ENCODE measurements around the gene LRRC8B.
"Not testable (repeated sequence)": the region's sequence is repeated elsewhere in the genome, so short reads cannot be mapped to it uniquely, and the experiment has no call there.

LRRC8B gene

DNA sequence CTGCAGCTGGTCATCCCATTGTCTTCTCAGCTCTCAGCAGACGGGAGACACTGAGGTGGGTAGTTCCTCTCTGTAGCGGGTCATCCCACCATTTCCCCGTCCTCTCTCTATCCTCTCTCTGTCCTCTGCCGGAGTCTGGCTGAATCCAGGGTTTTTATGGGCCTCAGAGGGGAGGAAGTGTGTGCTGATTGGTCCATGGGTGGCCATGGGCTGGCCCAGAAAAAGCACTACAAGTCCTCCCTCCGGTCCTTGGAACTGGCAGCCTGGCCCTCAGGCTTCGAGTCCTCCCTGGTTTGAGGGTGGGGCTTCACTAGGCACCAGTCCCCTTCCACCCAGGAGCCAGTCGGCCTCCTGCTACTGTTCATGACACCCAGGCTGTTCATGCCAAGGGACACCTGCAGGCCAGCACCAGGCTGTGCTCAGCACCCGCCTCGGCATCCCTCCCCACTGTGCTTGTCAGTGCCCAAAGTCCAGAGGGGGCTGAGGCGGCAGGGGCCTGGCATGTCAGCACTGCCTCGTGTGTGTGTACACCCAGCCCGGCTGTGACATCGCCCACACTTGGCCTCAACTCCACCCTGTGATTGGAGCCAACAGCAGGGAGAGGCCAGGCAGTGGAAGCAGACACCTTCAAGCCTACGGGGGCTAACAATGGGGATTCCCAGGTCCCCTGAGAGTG is 85.3 kb downstream of the LRRC8B start:
- DNase-seq = no peak

DNA sequence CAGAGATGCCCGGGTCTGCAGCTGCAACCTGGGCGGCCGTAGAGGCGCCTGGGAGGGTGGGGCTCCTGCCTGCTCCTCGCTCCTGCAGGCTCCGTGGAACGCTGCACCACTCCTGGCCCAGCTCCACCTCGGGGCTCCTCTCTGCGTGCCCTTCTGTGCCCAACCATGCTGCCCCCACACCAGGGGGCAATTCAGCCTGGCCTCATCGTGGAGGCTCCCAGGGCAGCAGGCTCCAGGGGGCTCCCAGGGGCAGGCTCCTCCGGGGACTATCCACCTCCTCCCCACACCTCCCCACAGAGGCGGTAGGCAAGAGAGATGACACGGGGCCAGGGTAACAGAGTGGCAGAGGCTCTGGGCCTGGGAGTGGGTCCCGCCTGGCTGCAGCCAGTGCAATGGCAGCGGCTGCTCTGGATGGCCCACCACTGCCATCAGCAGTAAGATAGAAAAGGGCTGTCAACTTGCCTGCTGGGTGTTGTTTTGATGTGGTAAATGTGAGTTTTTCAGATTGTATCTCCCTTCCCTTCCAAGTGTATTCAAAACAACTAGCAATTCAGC is 85.9 kb downstream of the LRRC8B start:
- DNase-seq = no peak

- DNase-seq = no peak
Measured at GRCh38 chr1:89611721-89612120, 87.1 kb downstream of the LRRC8B start.

- no peak for DNase-seq
Measured at GRCh38 chr1:89613928-89614327, 89.3 kb downstream of the LRRC8B start.

GRCh38 chr1:89615676-89616598 is 91.3 kb downstream of the LRRC8B start:
- DNase-seq = no peak

DNA sequence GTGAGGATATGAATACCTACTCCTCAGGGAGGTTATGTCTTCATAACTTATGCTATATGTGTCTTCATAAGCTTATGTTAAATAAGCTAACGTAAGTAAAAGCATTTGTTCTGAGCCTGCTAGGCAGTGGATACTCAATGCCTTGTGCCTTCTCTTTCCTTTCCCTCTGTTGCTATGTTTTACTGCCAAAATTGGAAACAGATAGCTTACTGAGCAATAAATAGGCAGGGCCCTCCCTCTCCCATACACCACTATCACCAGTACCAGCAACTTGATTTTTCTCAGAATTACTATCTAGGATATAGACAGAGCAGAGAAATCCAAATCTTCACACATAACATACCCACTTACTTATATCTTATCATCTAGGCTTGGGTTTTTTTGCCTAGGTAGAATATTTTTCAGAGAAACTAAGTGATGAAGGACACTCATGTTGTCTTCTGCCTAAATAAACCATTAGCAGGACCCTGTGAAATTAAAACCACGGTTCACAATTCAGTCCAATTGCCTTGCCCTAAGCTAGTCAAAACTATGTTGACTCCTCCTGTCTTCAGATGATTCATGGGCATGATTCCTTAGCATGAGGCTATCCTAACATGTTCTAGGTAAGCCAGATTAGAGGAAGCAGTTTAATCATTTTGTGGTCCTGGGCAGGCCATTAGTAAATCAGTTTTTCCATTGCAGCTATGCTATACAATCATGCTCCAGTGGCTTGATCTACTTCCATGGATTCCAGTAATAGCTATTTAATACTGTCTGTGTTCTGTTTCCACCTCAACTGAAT is 92.4 kb downstream of the LRRC8B start:
- DNase-seq = no peak

DNA sequence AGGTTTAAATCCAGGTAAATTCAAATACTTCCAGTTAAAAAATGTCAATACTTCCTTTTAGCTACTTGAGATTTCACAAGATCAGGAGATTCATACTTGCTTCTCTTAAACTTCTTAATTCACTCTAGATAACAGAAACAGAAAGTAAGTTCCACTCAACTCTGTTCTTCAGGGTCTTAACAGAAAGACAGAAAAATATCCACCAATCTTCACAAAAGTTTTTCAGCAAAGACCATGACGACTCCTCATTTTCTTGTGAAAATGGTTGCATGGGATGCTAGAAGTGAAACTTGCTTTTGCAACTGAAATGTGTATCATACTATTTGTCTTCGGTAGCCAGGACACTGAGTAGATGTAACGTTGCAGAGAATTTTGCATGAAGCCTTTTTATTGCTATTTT is 96.0 kb downstream of the LRRC8B start:
- no peak for DNase-seq

DNA sequence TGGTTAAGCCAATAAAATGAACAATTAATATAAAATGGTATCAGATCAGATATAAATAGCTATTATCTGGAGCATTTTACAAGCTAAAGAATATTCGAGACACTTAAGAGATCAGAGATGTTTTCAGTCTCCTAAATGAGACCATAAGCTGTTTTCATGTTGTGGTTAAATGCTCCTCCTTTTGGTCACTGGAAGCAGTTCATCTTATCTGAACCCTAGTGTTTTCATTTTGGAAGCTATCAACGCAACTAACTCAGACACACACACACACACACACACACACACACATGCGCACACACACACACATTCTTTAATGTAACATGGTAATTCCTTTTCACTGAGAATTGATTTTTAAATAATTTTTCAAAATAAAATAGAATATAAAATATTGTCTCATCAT is 98.3 kb downstream of the LRRC8B start:
- DNase-seq = no peak

DNA sequence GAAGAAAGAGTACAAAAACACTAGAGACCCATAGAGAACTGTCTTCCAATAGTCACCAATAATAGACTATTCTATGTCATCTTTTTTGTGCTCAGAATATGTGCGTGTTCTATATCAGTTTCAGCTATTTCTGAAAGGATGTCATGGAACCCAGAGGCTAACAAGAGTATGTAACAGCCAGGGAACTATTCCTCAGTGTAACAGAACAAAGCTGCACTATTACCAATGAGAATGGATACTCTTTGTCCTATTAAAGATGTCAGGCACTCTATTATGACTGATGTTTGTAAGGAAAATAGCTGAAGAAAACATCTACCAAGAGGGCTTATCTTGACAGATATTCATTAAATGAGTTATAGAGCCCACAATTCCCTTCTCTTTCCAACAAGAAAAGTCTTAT is 99.7 kb downstream of the LRRC8B start:
- no peak for DNase-seq

DNA sequence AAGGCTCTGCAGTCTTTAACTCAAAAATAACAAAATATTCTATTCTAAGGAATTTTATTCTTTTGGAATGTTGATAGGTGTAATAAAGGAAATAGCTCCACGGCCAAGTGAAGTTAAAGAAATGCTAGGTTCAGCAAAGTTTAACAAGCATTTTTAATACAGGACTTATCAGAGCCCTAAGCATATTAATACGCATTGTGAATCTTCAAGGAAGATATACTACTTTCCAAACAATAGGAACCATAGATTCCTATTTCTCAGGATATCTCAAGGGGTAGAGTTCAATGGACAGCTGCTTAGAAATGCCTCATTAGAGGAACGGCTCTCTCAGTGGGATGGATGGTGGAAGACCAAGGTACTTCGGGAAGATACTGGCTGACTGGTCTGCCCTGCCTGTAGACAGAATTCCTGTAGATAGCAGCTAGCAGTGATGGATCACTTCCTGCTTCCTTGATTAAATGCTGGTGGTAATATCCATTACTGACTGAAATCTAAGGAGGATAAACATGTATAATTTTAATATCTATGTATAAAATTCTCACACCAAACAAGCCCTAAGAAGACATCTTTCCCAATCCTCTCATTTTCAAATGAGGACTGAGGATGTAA is 100.2 kb downstream of the LRRC8B start:
- DNase-seq = no peak

GRCh38 chr1:89627596-89627962 is 103.0 kb downstream of the LRRC8B start:
- DNase-seq = no peak

DNA sequence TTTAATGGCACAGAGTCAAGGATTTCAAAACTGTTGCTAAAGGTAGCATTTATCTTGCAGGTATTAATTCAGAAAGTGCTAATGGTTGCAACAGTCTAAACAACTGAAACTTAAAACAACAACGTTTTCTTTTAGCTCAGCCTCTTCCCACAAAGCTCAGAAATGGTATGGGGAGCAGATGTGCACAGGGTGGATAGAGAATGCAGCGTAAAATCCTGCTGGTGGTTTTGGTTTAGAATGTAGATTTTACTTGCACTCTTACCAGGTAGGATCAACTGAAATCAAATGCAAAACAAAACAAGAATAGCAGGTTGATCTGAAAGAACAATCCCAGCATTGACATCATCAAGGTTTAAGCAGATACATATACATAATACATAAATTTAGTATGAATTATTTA is 104.5 kb downstream of the LRRC8B start:
- no peak for DNase-seq

DNA sequence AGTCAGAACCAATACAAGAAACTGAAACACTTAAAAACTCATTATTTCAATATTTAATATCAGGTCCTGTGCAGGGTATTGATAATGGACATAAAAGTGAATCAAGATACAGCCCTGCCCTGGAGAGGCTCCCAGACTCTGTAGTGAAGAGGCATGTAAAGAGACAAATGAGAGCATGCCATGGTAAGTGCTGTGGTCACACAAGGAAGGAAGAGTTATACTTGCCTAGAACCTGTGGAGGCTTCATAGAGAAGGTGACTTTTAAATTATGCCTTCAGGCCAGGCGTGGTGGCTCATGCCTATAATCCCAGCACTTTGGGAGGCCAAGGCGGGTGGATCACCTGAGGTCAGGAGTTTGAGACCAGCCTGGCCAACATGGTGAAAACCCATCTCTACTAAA is 105.0 kb downstream of the LRRC8B start:
- not testable (repeated sequence) for DNase-seq

DNA sequence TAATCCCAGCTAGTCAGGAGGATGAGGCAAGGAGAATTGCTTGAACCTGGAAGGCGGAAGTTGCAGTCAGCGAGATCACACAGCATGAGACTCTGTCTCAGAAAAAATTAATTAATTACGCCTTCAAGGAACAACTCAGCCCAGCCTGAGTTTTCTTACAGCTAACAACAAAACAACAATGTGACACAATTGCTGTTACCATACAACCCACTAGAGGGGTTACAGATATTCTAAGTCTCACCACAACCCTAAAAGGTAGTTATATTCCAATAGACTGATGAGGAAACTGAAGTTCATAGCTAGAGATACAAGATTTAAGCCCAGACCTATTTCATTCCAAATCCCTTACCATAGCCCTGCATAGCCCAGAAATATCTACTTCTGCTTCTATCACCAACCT is 105.4 kb downstream of the LRRC8B start:
- DNase-seq = no peak

- DNase-seq = no peak
Measured at GRCh38 chr1:89631816-89632656, 107.4 kb downstream of the LRRC8B start.

GRCh38 chr1:89632657-89633247 is 108.1 kb downstream of the LRRC8B start, which contains the start of gene LRRC8C:
TSS of gene LRRC8C (plus strand) at chr1:89633120. CDS start at chr1:89686474, 53,354 bp downstream.
- peak; percentile 73 for DNase-seq

DNA sequence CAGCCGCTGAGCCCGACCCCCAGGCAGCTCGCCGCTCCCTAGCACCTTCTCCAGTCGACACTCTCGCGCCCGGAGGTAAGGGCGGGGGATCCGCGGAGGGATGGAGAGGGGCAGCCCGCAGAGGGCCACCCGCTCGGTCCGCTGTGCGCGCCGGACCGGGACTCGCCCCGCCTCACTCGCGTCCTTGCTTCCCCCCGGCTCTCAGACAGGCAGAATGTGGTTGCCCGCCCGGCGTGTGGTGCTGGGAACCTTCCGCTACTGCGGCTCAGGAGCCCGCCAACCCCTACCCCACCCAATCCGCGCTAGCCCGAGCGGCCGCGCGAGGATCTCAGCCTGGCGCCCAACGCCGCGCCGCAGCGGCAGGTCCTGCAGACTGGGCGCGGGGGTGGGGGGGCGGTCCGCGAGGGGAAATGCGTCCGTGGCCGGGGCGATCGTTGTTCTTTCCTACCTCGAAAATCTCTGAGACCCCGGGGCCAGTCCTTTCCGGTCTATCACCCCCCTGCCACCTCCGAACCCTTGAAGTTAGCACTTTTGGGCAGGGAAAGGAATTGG is 108.7 kb downstream of the LRRC8B start:
- peak; percentile 58 for DNase-seq

DNA sequence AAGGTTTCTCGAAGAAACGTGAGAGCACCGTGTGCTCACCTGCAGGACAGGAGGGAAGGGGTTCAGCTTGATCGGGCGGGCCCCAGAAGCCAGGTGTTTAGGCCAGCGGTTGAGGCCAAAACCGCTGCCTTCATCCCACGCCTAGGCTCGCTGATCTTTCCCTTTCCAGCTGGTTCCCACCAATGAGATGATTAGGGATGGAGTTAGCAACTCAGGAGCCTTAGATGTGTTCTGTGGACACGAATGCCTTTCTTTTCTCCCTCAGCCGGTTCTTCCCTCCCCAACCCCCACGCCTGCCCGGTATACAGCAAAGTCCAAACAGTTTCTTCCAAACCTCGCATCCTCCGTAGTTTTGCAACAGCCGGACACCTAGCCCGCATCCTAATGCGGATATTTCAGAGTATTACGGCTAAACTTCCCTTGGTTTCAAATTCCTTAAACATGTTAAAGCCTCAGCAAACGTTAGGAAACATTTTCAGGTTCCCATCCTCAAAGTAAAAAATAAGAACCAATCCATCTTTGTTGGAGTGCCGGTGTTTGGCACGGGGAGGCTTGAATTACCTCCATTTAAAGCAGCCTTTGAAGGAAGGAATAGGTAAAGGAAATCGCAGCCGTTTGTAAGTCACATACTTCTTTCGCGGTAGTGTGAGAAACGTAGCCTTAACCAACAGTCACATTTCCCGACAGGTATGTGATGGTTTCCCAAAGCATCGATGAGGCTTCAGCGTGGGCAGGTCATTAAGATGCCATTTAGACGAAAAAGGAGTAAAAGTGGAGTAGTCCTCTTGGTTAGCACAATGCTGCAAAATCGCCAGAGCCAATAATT is 109.4 kb downstream of the LRRC8B start:
- no peak for DNase-seq

- no peak for DNase-seq
Measured at GRCh38 chr1:89635825-89636815, 111.5 kb downstream of the LRRC8B start.
